Activated naive CD4-positive, alpha-beta T cell treated with anti-CD3 and anti-CD28 coated beads for 36 hours (primary cell): ENCODE results near the gene PACSIN3. TPM values are rescaled to one million over a fixed set of nuclear protein-coding genes. Genes with fewer than 3 reads are reported as not detected.
"Not testable (repeated sequence)": the region's sequence is repeated elsewhere in the genome, so short reads cannot be mapped to it uniquely, and the experiment has no call there.

Experiments used
- CTCF ChIA-PET: fragments of 350-600 bp; sonication (Branson Sonifier 250); formaldehyde crosslinking; loops from one replicate; lab custom pipeline; 2021; ENCODE audit warnings: antibody characterized with exemption; lab: Charles Lee
- DNase-seq: peaks from one replicate; pipeline ENCODE4 v3.0.0-alpha.2; 2020
- H3K27ac Mint-ChIP-seq: one replicate; pipeline ENCODE4 v1.8.0; 2021; ENCODE audit warnings: mild to moderate bottlenecking, mixed read lengths
- H3K27me3 Mint-ChIP-seq: one replicate; pipeline ENCODE4 v1.8.0; 2021; ENCODE audit warnings: low read depth, mixed read lengths
- H3K36me3 Mint-ChIP-seq: one replicate; pipeline ENCODE4 v1.8.0; 2021; ENCODE audit warnings: low read depth, mixed read lengths
- H3K4me1 Mint-ChIP-seq: one replicate; pipeline ENCODE4 v1.8.0; 2021; ENCODE audit warnings: low read depth, mixed read lengths
- H3K4me3 Mint-ChIP-seq: one replicate; pipeline ENCODE4 v1.8.0; 2021; ENCODE audit warnings: mild to moderate bottlenecking, moderate library complexity, mixed read lengths
- H3K9me3 Mint-ChIP-seq: one replicate; pipeline ENCODE4 v1.8.0; 2021; ENCODE audit warnings: mixed read lengths
- intact Hi-C: fragments of 100-400 bp; cut with micrococcal nuclease; formaldehyde crosslinking; loops from one replicate; pipeline ENCODE4 v1.15.1; 2023
- total RNA-seq, 2 experiments: library from RNA; stranded (reverse); gene quantifications; one replicate each; pipeline ENCODE4 v1.2.3, GENCODE V29; 2021

PACSIN3 gene
- total RNA-seq, 2 experiments from 2014 or later = 6.5 to 7.2 TPM

DNA sequence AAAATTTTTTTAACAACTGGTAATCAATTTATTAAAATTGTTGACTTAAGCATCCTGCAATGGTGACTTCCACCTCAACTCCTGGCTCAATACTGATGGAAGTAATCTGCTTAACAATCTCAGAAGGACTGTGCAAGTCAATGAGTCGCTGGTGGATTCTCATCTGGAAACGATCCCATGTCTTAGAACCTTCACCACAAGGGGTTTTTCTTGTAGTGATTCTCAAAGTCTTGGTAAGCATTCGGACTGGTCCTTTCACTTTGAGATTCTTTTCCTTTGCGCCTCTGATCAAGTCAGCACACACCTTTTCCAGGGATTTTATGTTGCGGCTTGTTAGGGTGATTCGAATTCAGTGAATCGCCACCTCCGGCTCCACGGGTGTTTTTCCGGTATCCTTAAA is 4.9 kb upstream of the PACSIN3 start:
- H3K36me3 Mint-ChIP-seq, CTCF ChIA-PET, DNase-seq, H3K4me3 Mint-ChIP-seq, H3K27ac Mint-ChIP-seq, H3K9me3 Mint-ChIP-seq, intact Hi-C loops, H3K4me1 Mint-ChIP-seq: not testable (repeated sequence)
- H3K27me3 Mint-ChIP-seq = peaks cover 17% of the 10 kb centered on the region

DNA sequence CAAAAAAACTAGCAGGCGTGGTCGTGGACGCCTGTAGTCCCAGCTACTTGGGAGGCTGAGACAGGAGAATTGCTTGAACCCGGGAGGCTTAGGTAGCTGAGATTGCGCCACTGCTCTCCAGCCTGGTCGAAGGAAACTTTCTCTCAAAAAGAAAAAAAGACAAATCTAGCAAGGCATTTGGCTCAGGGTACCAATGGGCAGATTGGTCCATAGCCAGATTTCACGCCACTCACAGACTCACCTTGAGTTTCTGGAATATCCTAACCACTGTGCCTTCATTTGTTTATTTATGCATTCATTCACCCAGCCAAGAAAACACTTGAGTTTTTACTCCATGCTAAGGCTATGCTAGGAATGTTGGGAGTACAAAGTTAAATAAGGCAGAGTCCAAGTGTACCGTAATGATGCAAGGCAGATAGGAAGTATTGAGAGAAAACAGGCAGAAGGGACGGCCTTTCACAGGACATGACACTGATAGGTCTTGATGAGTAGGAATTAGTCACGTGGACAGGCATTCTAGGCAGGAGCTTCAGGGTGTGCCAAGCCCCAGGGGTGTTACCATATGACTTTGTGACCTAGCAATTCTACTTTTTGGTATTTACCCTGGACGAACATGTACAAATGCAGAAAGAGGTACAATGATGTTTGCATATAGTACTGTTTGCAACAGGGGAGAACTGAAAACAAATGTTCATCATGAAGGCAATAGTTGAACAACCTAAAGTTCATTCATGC is 3.0 kb upstream of the PACSIN3 start:
- peaks cover 25% of the 10 kb centered on the region for H3K27me3 Mint-ChIP-seq
- H3K27ac Mint-ChIP-seq = no peak overlapping the region
- H3K4me3 Mint-ChIP-seq = no peak overlapping the region
- intact Hi-C loops = no loop called here
- no peak for DNase-seq
- H3K4me1 Mint-ChIP-seq = peaks cover 8% of the 10 kb centered on the region
- H3K9me3 Mint-ChIP-seq = no peaks in the 10 kb centered on the region
- H3K36me3 Mint-ChIP-seq = no peaks in the 10 kb centered on the region
- CTCF ChIA-PET = interaction anchor here (0.7 to 3.4 kb wide), 2 partner anchors 11 to 70 kb away, joined by 3 to 36 read pairs; partner anchors contain the start of gene ARFGAP2

DNA sequence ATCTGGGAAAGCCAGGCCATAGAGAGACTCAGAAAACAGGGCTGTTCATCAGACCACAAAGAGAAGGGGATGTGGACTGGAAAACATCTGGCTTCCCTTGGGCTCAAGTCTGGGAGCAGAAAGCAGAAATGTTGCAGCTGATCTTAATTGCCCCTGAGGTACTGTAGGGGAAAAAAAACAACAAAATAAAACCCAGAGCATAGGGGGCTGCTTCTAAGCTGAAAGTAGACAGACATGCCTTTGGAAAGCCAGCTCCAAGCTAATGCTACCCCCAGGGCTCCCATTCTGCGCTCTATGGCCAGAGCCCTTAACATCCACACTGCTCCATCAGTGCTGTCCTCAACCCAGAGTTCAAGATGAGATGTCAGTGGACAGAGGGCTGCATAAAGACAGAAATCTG is 2.0 kb upstream of the PACSIN3 start:
- intact Hi-C loops = no loop called here
- Mint-ChIP-seq H3K27me3 (peaks cover 27% of the 10 kb centered on the region), H3K9me3 (no peaks in the 10 kb centered on the region), H3K27ac (no peak overlapping the region), H3K4me3 (no peak overlapping the region), H3K36me3 (no peaks in the 10 kb centered on the region), H3K4me1 (peaks cover 8% of the 10 kb centered on the region)
- no peak for DNase-seq
- CTCF ChIA-PET = interaction anchor here (0.5 to 3.4 kb wide), 5 partner anchors 10 to 224 kb away, joined by 3 to 36 read pairs (median 4); partner anchors contain the start of gene ARFGAP2

- Mint-ChIP-seq H3K27me3 (peaks cover 27% of the 10 kb centered on the region), H3K4me3 (no peak overlapping the region), H3K4me1 (peaks cover 8% of the 10 kb centered on the region), H3K27ac (no peak overlapping the region), H3K36me3 (no peaks in the 10 kb centered on the region), H3K9me3 (no peaks in the 10 kb centered on the region)
- CTCF ChIA-PET = interaction anchor here (0.5 to 3.4 kb wide), 5 partner anchors 10 to 223 kb away, joined by 3 to 36 read pairs (median 4); partner anchors contain the start of gene ARFGAP2
- intact Hi-C loops = no loop called here
- DNase-seq = no peak
Observed at GRCh38 chr11:47187723-47188122, 1.5 kb upstream of the PACSIN3 start.

DNA sequence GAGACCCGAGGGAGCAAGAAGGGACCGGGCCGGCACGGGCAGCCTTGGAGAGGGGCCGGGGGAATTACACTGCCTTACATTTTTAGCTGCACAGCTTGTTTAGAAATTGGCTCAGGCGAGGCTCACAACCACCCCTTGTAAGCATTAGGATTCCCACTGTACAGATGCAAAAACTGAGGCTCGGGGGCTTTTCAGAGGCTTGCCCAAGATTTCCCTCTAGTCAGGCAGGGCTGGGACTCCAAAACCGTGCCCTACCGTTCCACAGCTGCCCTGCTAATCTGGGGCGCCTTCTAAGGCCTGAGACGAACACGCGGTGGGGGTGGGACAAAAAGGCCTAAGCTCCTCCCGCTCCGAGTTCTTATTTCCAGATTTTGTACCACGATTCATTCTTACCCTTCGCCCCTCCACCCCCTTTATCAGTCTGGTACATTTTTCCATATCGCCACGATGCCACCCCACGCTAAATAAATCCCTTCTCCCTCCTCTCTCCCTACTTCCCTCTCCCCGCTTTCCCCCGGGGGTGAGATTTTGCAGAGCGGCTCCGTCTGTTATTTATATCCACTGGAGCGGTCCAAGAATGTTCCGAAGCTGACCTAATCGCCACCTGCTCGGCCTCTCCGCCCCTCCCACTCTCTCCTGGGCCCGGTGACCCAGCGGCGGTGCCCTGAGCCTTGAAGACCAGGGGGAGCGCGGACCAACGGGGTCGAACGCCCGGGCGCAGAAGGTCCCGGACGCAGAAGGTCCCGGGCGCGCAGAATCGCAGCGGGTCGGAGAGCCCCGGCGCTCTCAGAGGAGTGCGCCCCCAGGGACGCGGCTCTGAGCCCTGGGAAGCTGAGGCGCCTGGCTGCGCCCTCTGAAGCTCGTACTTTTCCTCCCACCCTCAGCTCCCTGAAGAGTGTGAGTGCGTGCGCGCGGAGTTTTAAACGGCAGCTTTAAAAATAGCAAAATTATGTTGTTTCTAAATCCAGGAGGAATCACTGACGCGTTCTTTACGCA is 764 bp upstream of the PACSIN3 start:
- H3K4me3 Mint-ChIP-seq = peak overlapping the region; percentile 70
- peak; percentile 64 for DNase-seq
- no peak overlapping the region for H3K27ac Mint-ChIP-seq
- no peaks in the 10 kb centered on the region for H3K36me3 Mint-ChIP-seq
- CTCF ChIA-PET = interaction anchor here (0.7 to 3.4 kb wide), 5 partner anchors 9 to 85 kb away, joined by 3 to 36 read pairs (median 4); partner anchors contain the start of gene ARFGAP2
- intact Hi-C loops = loop anchor here (1.0 kb wide), 2 partner anchors 10 to 27 kb away; partner anchors contain the start of gene DDB2
- H3K27me3 Mint-ChIP-seq = peaks cover 27% of the 10 kb centered on the region
- peaks cover 8% of the 10 kb centered on the region for H3K4me1 Mint-ChIP-seq
- H3K9me3 Mint-ChIP-seq = no peaks in the 10 kb centered on the region

DNA sequence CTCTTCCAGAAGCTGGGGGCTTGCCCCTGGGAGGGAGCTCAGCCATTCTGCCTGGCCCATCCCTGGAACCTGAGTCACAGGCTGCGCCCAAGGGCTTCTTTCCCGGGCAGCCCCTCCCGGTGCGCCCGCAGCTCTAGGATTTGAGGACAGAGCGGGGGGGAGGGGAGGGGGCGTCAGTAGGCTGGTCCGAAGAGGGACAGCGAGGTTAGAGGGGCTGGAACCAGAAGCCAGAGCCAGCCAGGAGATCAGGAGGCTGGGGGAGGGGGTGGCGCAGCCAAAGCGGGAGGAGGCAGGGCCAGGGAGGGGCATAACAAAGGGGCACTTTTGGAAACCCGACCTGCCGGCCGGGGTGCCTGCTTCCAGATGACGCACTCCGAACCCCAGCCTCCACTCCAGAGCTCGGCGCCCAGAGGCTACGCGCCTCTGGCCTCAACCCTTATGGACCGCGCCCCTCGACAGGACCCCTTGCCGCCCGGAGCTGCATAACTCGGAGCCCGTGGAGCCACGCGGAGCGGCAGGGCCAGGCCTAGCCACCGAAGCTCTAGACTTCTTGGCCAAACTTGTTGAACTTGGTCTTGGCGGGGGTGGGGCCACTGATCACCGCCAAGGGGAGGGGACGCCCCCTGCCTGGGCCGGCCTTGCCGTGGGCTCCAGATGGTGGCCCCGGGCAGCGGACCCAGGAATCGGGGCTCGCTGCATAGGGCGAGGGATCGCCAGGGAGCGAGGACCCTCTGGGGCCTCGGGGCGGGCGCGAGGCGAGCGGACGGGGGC is 744 bp downstream of the PACSIN3 start:
- peak overlapping the region; percentile 51 for H3K4me3 Mint-ChIP-seq
- H3K27me3 Mint-ChIP-seq = peaks cover 27% of the 10 kb centered on the region
- no peaks in the 10 kb centered on the region for H3K36me3 Mint-ChIP-seq
- CTCF ChIA-PET = interaction anchor here (0.8 to 1.8 kb wide), 6 partner anchors 14 to 243 kb away, joined by 3 to 5 read pairs (median 4); partner anchors contain the start of gene ACP2
- H3K9me3 Mint-ChIP-seq = no peaks in the 10 kb centered on the region
- no peak overlapping the region for H3K27ac Mint-ChIP-seq
- no peak for DNase-seq
- intact Hi-C loops = loop anchor here (1.0 kb wide), 2 partner anchors 8 to 29 kb away; partner anchors contain the start of gene DDB2
- peaks cover 8% of the 10 kb centered on the region for H3K4me1 Mint-ChIP-seq

GRCh38 chr11:47184711-47185304 is 1.4 kb downstream of the PACSIN3 start:
- Mint-ChIP-seq H3K27me3 (peaks cover 27% of the 10 kb centered on the region), H3K9me3 (no peaks in the 10 kb centered on the region), H3K4me3 (peak overlapping the region; percentile 29), H3K36me3 (no peaks in the 10 kb centered on the region), H3K27ac (no peak overlapping the region), H3K4me1 (peaks cover 8% of the 10 kb centered on the region)
- DNase-seq = no peak
- CTCF ChIA-PET = interaction anchor here (0.8 to 1.8 kb wide), 7 partner anchors 13 to 242 kb away, joined by 3 to 5 read pairs (median 4); partner anchors contain the start of gene ACP2
- intact Hi-C loops = no loop called here

- H3K9me3 Mint-ChIP-seq = no peaks in the 10 kb centered on the region
- no peak for DNase-seq
- no peak overlapping the region for H3K27ac Mint-ChIP-seq
- CTCF ChIA-PET = interaction anchor here (0.7 to 1.8 kb wide), 5 partner anchors 13 to 80 kb away, joined by 3 to 5 read pairs (median 4); no protein-coding TSS in a partner anchor
- intact Hi-C loops = no loop called here
- H3K4me1 Mint-ChIP-seq = peaks cover 8% of the 10 kb centered on the region
- H3K27me3 Mint-ChIP-seq = peaks cover 24% of the 10 kb centered on the region
- no peaks in the 10 kb centered on the region for H3K36me3 Mint-ChIP-seq
- no peak overlapping the region for H3K4me3 Mint-ChIP-seq
Observed at GRCh38 chr11:47183969-47184368, 2.3 kb downstream of the PACSIN3 start.

DNA sequence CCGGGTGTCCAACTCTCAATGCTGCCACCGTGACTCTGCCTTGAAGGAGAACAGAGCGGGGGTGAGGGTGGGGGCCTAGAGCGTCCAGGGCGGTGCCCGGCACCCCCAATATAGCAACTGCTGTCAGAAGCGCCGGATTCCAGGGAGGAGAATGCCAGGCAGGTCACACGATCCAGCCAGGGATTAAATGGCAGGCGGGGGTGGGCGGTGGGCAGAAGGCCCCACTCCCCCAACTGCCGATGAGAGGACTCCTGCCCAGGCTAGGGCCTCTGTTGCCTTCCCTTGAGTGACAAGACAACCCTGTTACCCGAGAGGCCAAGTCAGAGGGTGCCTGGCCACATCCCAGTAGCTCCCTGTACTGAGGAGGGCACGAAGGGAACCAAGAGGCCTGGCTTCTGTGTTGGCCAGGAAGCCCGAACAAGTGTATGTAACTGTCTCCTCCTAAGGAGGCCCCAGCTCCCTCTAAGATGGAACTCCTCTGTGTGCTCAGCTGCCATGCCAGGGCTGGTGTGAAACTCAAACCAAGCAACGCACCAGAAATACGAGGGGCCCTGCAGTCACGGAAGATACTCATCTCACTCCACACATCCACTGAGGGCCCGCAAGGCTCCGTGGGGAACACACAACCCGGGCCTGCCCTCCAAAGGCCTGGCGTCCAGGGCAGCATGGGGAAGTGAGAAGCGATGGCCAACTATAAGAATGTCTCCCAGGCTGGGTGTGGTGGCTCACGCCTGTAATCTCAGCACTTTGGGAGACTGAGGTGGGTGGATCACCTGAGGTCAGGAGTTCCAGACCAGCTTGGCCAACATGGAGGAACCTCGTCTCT is 3.0 kb downstream of the PACSIN3 start:
- no peaks in the 10 kb centered on the region for H3K36me3 Mint-ChIP-seq
- intact Hi-C loops = no loop called here
- DNase-seq = no peak
- CTCF ChIA-PET = interaction anchor here (0.6 to 7.2 kb wide), 3 partner anchors 29 to 298 kb away, joined by 3 to 56 read pairs (median 5); no protein-coding TSS in a partner anchor
- H3K27ac Mint-ChIP-seq = no peak overlapping the region
- peaks cover 22% of the 10 kb centered on the region for H3K27me3 Mint-ChIP-seq
- no peak overlapping the region for H3K4me3 Mint-ChIP-seq
- H3K9me3 Mint-ChIP-seq = no peaks in the 10 kb centered on the region
- peaks cover 8% of the 10 kb centered on the region for H3K4me1 Mint-ChIP-seq

- H3K9me3 Mint-ChIP-seq = no peaks in the 10 kb centered on the region
- CTCF ChIA-PET = interaction anchor here (0.6 to 7.2 kb wide), 3 partner anchors 77 to 472 kb away, joined by 5 to 56 read pairs (median 5); no protein-coding TSS in a partner anchor
- H3K27me3 Mint-ChIP-seq = peaks cover 14% of the 10 kb centered on the region
- intact Hi-C loops = no loop called here
- no peak overlapping the region for H3K27ac Mint-ChIP-seq
- DNase-seq = no peak
- peaks cover 12% of the 10 kb centered on the region for H3K4me1 Mint-ChIP-seq
- H3K36me3 Mint-ChIP-seq = no peaks in the 10 kb centered on the region
- no peak overlapping the region for H3K4me3 Mint-ChIP-seq
Observed at GRCh38 chr11:47182380-47182779, 3.9 kb downstream of the PACSIN3 start.
